HL-60/S4 treated with phorbol 12-myristate 13-acetate at 8.2 ng/mL for 4 days and 3 days (cell line): ENCODE data around the gene FAM47E.

ENCODE experiments used
- in situ Hi-C: fragments of 300-500 bp; cut with MboI; formaldehyde crosslinking; loops from 2 replicates; pipeline ENCODE4 v1.15.0; 2022; ENCODE audit warnings: low sequenced_read_pairs

FAM47E gene

DNA sequence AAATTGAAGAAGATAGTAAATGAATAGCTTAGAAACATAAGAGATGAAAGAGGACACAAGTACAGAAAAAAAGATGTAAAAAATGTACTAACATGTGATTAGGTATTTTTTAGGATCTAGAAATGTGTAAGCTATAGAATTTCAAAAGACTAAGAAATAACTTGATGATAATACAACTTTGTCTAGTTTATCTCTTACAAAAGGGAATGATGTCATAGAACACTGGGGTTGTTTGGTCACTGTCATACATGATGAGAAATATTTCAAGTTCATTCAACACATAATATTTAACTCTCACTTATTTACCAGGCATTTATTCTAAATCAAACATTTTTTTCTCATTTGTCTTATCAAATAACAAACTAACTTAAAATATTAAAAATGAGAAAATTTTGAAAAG lies 73.6 kb downstream of the FAM47E start:
- in situ Hi-C loops: no loop called here

DNA sequence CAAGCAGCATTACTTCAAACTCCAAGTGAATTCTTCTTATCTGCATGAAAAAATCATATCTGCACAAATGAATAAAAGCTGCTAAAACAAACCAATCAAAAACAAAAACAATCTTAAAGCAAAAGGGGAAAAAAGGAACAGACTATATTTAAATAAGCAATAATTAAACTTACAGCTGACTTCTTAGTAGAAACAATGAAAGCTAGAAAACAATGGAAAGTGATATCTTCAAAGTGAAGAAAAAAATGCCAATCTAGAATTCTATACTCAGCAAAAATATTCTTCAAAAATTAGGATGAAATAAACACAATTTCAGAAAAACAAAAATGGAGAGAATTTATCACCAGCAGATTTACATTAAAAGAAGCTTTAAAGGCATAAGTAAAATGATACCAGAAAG lies 75.0 kb downstream of the FAM47E start:
- in situ Hi-C loops: no loop called here
